ENCODE data around the gene BABAM2. TPM values are rescaled to one million over a fixed set of nuclear protein-coding genes. Genes with fewer than 3 reads are reported as not detected.

BABAM2 gene
- total and polyA plus RNA-seq, 4 donors: 9.9 to 17.0 (median 13.9) TPM

GRCh38 chr2:28028025-28028424 lies 137.5 kb downstream of the BABAM2 start (continued):
- no peak for TF ChIP-seq REST (IDR thresholded peaks at IDR 0.05)

- Histone ChIP-seq H3K4me3 (ENCODE audit: low read depth in 1 of 3, low read length in 3 of 3) (no peak overlapping the region), H3K9me3 (ENCODE audit: control insufficient read depth in 4 of 4, low read length in 3 of 4) (no peaks in the 10 kb centered on the region), H3K27ac (ENCODE audit: low read depth in 1 of 2, low read length in 2 of 2) (no peak overlapping the region), H3K36me3 (ENCODE audit: control insufficient read depth in 4 of 4, insufficient read depth in 3 of 4, low read depth in 1 of 4, low read length in 3 of 4) (peaks cover 0 to 2% (median 1%) of the 10 kb centered on the region in 4 donors), H3K27me3 (ENCODE audit: control insufficient read depth in 4 of 4, insufficient read depth in 4 of 4, low read length in 3 of 4) (no peaks in the 10 kb centered on the region), H3K4me1 (ENCODE audit: control insufficient read depth in 4 of 4, insufficient read depth in 4 of 4, low read length in 3 of 4) (no peaks in the 10 kb centered on the region), H3K9ac (ENCODE audit: low read depth in 1 of 2, low read length in 2 of 2) (no peak overlapping the region)
- 86% methylated on average over 2 of the region's 2 CpGs for WGBS
- no peak for DNase-seq (ENCODE audit: low spot score)
- TF ChIP-seq JUND (IDR thresholded peaks at IDR 0.05) (no peak), GABPA (IDR thresholded peaks at IDR 0.05 in 1 of 2, conservative IDR thresholded peaks at IDR 0.05 in 1 of 2) (no peak), HNF4G (IDR thresholded peaks at IDR 0.05) (no peak), SP1 (IDR thresholded peaks at IDR 0.05) (no peak)
Observed at GRCh38 chr2:28030600-28030999, 140.1 kb downstream of the BABAM2 start.

GRCh38 chr2:28032816-28033215 lies 142.3 kb downstream of the BABAM2 start:
- WGBS: 89% methylated on average over 4 of the region's 4 CpGs
- H3K36me3 ChIP-seq (ENCODE audit: control insufficient read depth in 4 of 4, insufficient read depth in 3 of 4, low read depth in 1 of 4, low read length in 3 of 4): peaks cover 0 to 2% (median 0%) of the 10 kb centered on the region in 4 donors
- no peak for TF ChIP-seq MAX (IDR thresholded peaks at IDR 0.05)
- DNase-seq (ENCODE audit: low spot score): no peak
- no peaks in the 10 kb centered on the region for H3K27me3 ChIP-seq (ENCODE audit: control insufficient read depth in 4 of 4, insufficient read depth in 4 of 4, low read length in 3 of 4)
- no peak overlapping the region for H3K27ac ChIP-seq (ENCODE audit: low read depth in 1 of 2, low read length in 2 of 2)
- H3K4me3 ChIP-seq (ENCODE audit: low read depth in 1 of 3, low read length in 3 of 3): no peak overlapping the region
- H3K4me1 ChIP-seq (ENCODE audit: control insufficient read depth in 4 of 4, insufficient read depth in 4 of 4, low read length in 3 of 4): no peaks in the 10 kb centered on the region
- no peak overlapping the region for H3K9ac ChIP-seq (ENCODE audit: low read depth in 1 of 2, low read length in 2 of 2)
- H3K9me3 ChIP-seq (ENCODE audit: control insufficient read depth in 4 of 4, low read length in 3 of 4): no peaks in the 10 kb centered on the region

- Histone ChIP-seq H3K4me3 (ENCODE audit: low read depth in 1 of 3, low read length in 3 of 3) (no peak overlapping the region), H3K27me3 (ENCODE audit: control insufficient read depth in 4 of 4, insufficient read depth in 4 of 4, low read length in 3 of 4) (no peaks in the 10 kb centered on the region), H3K27ac (ENCODE audit: low read depth in 1 of 2, low read length in 2 of 2) (no peak overlapping the region), H3K9me3 (ENCODE audit: control insufficient read depth in 4 of 4, low read length in 3 of 4) (no peaks in the 10 kb centered on the region), H3K9ac (ENCODE audit: low read depth in 1 of 2, low read length in 2 of 2) (no peak overlapping the region), H3K4me1 (ENCODE audit: control insufficient read depth in 4 of 4, insufficient read depth in 4 of 4, low read length in 3 of 4) (no peaks in the 10 kb centered on the region), H3K36me3 (ENCODE audit: control insufficient read depth in 4 of 4, insufficient read depth in 3 of 4, low read depth in 1 of 4, low read length in 3 of 4) (peaks cover 0 to 2% (median 0%) of the 10 kb centered on the region in 4 donors)
- TF ChIP-seq CTCF (IDR thresholded peaks at IDR 0.05; ENCODE audit: low read depth, low read length, missing input control): no peak
- TF ChIP-seq HNF4G (IDR thresholded peaks at IDR 0.05): no peak
- no peak for TF ChIP-seq NR2F2 (IDR thresholded peaks at IDR 0.05)
- TF ChIP-seq RXRA (IDR thresholded peaks at IDR 0.05): no peak
- TF ChIP-seq SP1 (IDR thresholded peaks at IDR 0.05): no peak
- no peak for TF ChIP-seq MAX (IDR thresholded peaks at IDR 0.05)
- no peak for TF ChIP-seq HNF4A (conservative IDR thresholded peaks at IDR 0.05)
- TF ChIP-seq RAD21 (IDR thresholded peaks at IDR 0.05): no peak
- TF ChIP-seq YY1 (IDR thresholded peaks at IDR 0.05): no peak
- TF ChIP-seq TAF1 (conservative IDR thresholded peaks at IDR 0.05): no peak
- WGBS: 97% methylated on average over 6 of the region's 6 CpGs
- DNase-seq (ENCODE audit: low spot score): no peak
Observed at GRCh38 chr2:28034696-28035095, 144.2 kb downstream of the BABAM2 start.

Data from liver (tissue), 9 donors.